NCI-H1694 (cell line): ENCODE measurements around the gene GPATCH8.
A peak's percentile ranks its signal among the peaks of the same experiment; 100 is the strongest.
"Not testable (repeated sequence)": the region's sequence is repeated elsewhere in the genome, so short reads cannot be mapped to it uniquely, and the experiment has no call there.

ENCODE experiments used
- DNase-seq: peaks from one replicate; lab custom pipeline; 2025; lab: John Stamatoyannopoulos, UW

The GPATCH8 gene

DNA sequence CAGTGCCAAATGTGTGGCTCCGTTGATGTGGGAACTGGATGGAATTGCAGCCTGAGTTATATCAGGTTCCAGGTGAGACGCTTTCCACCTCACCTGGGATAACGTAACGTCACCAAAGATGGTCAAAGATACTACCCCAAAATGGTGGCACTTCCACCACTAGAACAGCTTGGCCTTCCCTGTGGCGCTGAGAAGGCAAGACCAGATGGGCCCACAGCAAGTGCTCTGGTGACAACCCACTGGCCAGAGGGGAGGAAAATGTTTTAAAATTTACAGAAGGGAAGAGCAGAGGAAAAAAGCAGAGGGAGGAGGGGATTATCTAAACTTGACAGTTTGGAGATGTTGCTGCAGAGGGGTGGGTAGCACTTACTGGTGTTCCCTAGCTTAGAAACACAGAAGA lies 106.3 kb downstream of the GPATCH8 start:
- no peak for DNase-seq

GRCh38 chr17:44394833-44395232 lies 108.4 kb downstream of the GPATCH8 start:
- DNase-seq = no peak

DNA sequence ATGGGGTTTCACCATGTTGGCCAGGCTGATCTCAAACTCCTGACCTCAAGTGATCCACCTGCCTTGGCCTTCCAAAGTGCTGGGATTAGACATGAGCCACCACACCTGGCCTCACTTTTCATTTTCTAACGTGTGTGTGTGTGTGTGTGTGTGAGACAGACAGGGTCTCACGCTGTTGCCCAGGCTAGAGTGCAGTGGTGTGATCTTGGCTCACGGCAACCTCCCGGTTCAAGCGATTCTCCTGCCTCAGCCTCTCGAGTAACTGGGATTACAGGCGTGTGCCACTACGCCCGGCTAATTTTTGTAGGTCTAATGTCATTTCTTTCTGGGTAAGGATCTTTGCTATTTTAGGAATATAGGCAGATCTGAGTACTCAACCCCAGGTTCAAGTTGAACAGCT lies 109.1 kb downstream of the GPATCH8 start:
- DNase-seq = not testable (repeated sequence)

GRCh38 chr17:44390250-44390870 lies 112.8 kb downstream of the GPATCH8 start:
- no peak for DNase-seq

DNA sequence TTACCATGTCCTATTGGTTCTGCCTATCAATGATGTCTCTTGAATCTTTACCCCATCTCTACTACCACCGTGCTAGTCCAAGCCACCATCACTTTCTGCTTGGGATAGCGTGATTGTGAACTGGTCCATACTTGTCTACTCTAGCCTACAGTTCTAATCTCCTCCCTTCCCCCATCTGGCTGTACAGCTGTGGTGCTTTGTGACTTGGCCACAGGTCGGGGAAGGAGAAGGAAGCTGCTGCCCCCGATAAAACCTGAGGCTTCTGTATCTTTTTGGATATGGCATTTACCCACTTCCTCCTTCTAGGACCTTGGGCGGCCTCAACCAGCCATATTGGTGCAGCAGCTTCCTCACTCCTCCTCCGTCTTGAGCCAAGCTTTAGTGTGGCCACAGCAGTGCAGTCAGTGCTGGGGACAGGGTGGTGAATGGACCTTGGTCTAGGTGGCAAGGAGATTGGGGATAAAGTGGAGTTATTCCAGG lies 113.4 kb downstream of the GPATCH8 start:
- no peak for DNase-seq

DNA sequence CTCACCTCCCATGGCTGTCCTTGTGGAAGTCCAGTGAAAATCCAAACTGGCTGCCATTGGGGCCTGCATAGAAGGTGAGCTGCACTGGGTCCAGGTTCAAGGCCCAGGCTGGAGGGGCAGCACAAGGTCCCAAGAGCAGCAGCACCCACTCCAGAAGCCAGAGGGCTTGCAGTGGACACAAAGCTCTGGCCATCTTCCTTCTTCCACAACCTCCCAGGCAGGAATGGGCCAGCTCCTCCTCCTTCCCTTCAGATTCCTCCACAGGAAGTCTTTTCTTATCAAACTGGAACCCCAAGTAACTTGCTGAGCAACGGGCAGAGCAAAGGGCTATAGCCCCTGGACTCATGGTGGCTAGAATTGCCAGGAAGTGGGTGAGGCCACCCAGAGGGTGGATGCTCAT lies 113.9 kb downstream of the GPATCH8 start, which contains the start of gene ITGA2B:
Gene ITGA2B, minus strand, starts transcription at position 369 of the 400 bp plus-strand sequence. Its CDS starts 176 bp downstream, at position 193.
- DNase-seq = no peak

- DNase-seq = no peak
Measured at GRCh38 chr17:44387804-44388203, 115.4 kb downstream of the GPATCH8 start.

DNA sequence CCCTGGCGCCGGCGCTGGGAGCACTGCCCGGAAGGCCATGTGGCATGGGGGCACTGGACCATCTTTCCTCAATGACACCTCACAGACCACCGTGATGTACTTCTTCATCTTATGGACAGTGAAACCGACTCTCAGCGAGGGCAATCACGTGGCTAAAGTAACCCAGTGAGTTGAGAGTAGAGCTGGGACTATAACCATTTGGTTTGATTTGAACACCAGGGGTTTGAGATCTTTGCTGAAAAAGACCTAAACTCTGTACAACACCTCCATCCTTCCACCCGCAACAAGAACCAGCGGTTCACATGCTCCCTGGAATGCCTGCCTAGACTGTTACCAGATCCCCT lies 117.1 kb downstream of the GPATCH8 start:
- no peak for DNase-seq

DNA sequence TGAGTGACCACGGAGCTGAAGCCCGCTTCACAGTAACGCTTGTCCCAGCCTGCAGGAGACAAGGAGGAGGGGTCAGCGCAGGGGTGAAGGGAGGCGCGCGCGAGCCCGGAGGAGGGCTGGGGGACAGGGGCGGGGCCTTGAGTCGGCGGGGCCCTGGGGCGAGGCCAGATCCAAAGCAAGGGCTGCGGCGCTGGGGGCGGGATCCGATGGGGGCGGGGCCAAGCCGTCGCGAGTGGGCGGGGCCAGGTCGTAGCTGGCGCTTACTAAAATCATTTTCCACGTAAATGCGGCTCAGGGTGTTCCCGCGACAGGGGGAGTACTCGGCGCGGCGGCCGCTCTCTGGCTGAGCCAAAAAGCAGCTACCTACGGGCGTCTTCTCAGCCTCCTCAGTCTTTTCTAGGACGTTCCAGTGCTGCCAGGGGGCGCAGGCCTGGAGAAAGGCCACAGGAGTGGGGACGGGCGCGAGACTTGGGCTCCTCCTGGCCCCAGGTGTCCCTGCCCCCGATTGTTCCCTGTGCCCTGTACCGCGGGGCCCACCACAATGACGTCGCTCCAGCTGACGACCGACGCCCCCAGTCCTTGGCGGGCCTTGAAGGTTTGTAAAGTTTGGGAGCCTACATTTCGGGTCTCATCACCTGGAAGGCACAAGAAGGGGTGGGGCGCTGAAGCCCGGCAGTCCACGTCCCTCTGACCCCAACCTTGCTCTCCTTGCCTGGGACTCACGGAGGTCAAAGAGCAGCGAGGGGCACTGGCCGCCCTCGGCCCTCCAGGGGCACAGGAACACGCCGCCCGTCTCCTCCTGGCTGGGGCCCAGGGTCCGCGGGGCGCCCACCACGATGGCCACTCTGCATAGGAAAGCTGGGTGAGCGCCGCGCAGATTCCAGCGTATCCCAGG lies 117.7 kb downstream of the GPATCH8 start:
- peak; percentile 43 for DNase-seq

GRCh38 chr17:44384823-44385286 lies 118.4 kb downstream of the GPATCH8 start:
- DNase-seq = no peak

DNA sequence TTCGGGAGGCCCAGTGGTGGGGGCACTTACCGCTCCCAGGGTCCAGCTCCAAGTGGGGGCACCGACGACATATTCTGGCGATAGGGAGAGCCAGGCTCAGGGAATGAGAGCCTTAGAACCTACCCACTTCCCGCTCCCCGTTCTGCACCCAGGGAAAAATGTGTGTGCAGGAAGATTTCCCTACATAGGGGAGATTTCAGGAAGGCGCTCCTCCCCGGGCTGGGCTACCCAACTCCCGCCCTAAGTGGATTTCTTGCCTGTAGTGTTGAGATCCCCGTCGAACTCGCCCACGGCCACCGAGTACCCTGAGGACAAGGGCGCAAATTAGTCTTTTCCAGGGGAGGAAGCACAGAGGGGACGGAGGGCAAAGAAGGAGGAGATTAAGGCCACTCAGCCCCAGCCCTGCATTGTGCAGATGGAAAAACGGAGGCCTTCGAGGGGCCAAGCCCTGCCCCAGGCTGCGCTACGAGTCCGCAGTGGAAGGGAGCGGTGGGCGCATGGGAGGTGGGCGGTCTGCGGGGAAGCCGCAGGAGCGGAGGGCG lies 118.9 kb downstream of the GPATCH8 start:
- no peak for DNase-seq

- no peak for DNase-seq
Measured at GRCh38 chr17:44383861-44384260, 119.3 kb downstream of the GPATCH8 start.

DNA sequence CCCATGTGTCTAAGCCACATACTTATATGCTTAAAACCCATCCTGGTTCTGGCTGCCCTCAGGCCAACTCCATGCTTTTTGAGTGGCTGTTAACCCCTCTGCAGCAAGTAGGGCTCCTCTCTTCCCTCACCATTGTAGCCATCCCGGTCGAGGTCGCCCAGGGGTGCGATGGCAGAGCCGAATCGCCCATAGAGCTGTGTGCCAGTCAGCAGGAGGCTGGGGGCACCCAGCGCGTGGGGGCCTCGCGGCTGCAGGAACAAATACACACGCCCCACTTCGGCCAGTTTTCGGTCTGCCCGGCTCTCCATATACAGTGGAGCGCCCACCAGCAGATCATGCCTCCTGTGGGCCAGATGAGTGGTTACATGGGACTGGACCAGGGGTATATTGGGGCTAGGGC lies 119.8 kb downstream of the GPATCH8 start:
- no peak for DNase-seq

- no peak for DNase-seq
Measured at GRCh38 chr17:44382917-44383316, 120.3 kb downstream of the GPATCH8 start.

- DNase-seq = no peak
Measured at GRCh38 chr17:44381810-44382305, 121.3 kb downstream of the GPATCH8 start.

- DNase-seq = no peak
Measured at GRCh38 chr17:44380767-44381166, 122.4 kb downstream of the GPATCH8 start.

GRCh38 chr17:44379887-44380286 lies 123.3 kb downstream of the GPATCH8 start:
- no peak for DNase-seq

DNA sequence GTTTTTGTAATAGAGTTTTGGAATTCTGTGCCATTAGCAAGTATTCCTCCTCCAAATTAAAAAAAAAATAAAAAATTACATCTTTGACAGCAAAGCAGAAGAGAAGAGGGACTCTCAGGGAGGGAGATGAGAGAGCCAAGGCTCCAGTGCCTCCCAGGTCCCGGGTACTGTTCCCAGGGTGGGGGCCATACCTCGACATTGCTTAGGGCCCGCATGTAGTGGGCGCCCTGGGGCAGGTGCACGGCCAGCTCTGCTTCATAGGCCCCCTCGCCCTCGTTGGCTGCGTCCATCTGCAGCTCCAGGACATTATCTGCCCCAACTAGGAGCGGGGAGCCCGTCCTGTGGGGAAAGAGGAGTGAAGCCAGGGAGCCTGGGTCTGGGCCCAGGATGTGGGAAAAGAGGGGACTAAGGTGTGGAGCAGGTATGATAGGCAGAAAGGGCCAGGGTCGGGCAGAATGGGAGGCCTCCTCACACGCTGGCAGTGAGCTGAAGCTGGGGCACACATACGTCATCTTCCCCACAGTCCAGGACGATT lies 125.0 kb downstream of the GPATCH8 start:
- no peak for DNase-seq

DNA sequence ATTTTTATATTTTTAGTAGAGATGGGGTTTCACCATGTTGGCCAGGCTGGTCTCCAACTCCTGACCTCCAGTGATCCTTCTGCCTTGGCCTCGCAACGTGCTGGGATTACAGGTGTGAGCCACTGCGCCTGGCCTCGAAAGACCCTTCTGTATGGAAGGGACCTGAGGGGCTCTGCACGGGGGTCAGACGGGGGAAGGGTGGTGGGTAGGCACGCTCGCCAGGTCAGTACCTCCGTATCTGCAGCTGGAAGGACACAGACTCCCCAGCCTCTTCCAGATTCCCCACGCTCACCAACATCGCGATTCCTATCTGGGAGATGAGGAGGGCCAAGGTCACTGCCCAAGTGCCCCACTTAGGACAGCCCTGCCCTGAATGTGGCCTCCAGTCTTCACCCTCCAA lies 126.4 kb downstream of the GPATCH8 start:
- DNase-seq = no peak

DNA sequence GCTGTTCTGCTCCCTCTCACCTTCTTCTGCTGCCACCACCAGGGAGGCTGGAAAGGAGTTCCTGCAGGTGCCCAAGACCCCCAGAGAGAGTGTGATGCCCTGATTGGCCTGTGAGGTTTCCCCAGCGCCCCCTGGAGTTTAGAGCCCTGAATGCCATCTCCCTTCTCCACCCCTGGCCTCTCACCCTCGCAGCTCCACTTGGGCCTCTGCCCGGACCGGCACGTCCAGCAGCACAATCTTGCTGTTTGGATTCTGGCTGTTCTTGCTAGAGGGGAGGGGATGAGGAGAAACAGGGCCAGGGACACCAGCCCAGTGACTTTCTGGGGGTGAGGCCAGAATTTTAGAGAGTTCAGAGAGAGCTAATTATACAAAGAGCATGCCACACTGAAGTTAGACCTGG lies 127.1 kb downstream of the GPATCH8 start:
- no peak for DNase-seq

- DNase-seq = no peak
Measured at GRCh38 chr17:44375196-44376017, 127.8 kb downstream of the GPATCH8 start.
